Stimulated activated CD4-positive, alpha-beta T cell treated with anti-CD3 and anti-CD28 coated beads, TNF-alpha, amount 100 ng/mL, for 4 hours (primary cell): ENCODE results near the gene ZBTB25.

ENCODE experiments used
- DNase-seq, 3 experiments: peaks; one replicate each; pipeline ENCODE4 v3.0.0-alpha.2; 2020; ENCODE audit warnings: low read depth in 3 of 3

The ZBTB25 gene

DNA sequence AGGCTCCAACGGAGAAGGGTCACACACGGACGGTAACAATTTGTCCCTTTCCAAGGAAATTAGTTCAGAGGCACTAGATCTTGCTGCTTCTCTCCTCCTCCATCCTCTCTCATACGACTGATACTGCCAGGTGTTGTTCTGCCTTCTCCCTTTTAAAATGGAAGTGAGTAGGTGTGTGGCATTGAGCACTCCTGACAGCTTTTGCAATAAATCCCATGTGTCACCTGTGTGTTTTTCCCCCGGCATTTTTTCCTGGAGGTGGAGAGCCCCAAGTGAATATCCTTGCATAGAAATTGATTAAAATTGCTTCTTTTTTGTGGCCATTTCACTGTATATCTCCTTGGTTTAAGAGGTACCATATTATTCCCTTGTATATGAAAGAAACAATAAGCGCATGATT, 64.5 kb downstream of the ZBTB25 start:
- DNase-seq, result no peak

DNA sequence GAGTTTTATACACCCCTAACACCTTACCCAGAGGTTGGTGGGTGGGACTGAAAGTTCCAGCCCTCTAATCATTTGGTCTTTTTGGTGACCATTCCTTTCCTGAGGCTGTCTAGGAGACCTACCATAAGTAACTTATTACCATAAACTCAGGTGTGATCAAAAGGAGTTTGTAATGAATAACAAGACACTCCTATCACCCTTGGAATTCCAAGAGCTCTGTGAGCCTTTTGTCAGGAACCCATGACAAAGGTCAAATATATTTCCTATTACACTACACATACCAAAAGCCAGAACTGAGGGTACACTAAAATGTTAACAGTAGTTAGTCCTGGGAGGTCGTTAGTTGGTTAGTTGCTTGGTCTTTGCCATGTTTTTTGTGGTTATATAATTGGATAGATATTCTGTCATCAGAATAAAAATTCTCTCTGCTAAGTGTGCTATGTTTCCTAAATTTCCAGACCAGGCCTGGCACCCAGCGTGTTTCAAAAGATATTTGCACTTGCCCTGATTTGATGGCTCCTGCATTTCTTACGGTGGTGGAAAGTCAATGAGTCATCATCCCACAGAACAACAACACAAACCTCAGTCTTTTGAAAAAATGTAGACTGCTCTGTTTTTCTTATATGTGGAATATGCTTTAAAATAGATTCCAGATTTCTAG, 65.3 kb downstream of the ZBTB25 start:
- DNase-seq, result no peak

DNA sequence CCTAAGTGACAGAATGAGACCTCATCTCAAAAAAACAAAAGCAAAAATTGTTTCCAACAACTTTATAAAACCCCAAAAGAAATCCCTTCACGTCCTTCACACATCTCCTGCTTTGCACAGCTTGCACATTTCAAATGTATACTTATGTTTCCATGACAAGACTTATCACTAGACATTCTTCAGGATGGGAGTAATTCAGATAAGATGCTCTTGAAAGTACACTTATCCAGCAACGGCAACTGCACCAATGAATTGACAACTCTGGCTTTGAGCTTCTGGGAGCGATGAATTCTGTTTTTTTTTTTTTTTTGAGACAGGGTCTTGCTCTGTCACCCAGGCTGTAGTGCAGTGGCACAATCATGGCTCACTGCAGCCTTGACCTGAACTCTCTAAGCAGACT, 69.1 kb downstream of the ZBTB25 start:
- DNase-seq, result no peak

DNA sequence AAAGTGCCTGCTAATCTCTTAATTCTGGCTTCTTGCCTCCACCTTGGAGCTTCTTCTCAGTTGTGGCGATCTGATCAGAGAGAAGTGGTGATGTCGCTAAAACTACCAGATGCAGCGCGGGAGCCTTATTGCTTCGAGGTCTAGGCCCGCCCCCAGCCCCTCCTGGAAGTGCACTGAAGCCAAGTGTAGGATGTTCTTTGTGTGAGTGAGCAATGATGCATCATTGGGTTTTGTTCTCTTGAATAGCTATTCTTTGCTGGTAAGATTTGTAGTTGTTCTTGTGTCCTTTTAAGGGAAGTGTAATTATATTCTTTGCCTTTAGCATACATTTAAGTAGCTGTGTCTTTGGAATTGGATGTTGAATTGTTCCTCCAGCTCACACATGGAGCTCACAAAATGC, 79.7 kb downstream of the ZBTB25 start:
- DNase-seq, result no peak

DNA sequence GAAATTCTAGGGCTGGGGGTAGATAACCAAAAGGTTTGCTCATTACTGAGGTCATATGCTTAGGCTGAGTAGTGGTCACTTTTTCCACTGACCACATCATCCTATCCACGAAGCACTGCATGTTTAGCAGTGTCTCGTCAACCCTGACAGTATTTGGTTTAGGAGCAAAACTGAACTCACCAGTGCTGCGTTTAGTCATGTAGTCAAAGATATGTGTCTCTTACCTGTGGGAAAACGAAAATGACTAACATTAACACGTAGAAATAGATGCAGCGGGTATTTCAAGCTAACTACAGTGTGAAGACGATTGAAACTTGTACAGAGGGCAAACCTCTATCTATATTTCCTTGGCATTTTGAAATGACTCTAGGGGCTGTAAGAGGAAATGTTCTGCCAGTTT, 80.9 kb downstream of the ZBTB25 start:
- no peak for DNase-seq

DNA sequence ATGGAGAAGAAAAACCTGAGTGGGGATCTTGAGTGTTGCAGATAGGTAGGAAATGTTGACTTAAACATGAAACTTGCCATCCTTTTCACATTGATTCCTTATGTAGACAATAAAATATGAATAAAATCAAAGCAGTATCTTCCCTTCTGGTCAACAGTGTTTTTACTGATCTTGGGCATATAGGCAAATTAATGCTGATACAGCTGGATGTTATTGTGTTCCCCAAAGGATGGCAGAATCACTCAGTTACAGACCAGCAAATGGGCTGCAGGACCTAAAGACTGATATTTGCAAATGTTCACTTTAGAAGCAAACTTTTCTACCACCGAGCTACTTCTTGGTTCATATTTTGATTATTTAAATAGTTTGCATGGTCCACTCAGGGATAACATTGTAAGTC, 81.6 kb downstream of the ZBTB25 start:
- no peak for DNase-seq

DNA sequence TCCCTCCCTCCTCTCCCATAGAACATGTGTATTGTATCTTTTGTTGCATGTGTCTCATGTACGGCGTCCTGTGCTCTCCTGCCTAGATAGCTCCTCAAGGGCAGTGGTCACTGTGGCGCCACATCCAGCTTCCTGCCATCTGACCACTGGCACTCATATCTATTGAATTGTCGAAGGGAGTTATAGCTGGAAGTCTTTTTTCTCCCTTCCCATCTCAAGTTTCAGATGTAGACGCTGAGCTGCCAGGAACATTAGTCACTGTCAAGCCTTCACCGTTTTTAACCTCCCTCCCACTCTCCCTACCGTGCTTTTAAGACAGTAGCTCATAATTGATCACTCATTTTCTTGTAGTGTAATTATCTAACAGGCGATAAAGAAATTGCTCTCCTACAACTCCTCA, 82.5 kb downstream of the ZBTB25 start:
- DNase-seq, result no peak

DNA sequence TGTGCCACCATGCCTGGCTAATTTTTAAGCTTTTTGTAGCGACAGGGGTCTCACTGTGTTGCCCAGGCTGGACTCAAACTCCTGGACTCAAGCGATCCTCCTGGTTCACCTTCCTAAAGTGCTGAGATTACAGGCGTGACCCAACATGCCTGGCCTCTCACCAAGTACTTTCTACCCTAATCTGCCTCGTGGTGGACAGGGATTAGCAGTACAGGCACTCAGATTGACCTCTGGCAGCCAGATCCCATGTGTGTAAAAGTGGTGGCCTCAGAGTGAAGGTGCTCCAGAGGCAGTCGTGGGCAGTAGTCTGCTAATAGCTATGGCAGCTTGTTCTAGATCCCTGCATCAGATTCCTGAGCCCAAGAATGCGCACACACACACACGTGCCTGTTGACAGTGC, 84.6 kb downstream of the ZBTB25 start:
- no peak for DNase-seq

DNA sequence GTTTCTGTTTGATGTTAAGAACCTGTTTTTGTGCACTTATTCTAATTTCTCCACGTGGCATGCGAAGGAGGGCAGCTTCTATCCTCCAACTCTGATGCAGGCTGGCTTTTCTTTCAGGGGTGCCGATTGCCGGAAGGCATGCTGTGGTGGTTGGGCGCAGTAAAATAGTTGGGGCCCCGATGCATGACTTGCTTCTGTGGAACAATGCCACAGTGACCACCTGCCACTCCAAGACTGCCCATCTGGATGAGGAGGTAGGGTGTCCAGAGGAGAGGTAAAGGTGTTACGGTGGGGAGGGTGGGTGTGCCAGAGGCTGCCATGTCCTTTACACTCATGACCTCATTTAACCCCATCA, 85.9 kb downstream of the ZBTB25 start:
- DNase-seq, result no peak

DNA sequence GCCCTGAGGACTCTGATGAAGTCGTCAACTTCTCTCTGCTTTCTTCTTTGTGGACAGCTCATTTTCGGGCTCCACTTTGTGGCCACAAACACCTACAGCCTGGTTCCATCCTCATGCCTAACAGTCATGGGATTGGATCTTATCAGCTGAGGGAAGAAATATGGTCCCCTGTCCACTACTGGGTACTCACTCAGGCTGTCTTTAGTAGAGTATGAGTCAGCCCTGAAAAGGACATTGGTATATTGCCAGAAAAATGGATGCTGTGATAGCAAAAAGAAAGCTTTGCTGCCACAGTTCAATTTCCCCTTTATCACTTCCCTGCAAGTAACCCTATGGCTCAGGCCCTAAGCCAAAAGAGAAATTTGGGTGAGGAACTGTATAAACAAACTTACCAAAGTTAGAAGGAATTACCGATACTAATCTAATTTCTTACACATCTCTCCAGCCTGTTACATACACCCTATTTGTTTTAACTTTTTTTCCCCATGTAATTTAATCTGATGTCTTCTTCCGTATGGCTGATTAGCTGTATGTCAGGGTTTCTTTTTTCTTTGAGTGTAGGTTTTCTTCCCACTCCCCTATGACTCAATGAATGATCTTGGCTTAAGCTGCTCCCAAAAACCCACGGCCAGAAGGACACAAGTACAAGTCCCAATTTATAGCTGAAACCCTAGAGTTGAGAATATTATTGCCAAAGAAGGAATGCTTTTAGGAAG, 86.4 kb downstream of the ZBTB25 start:
- DNase-seq, result no peak

DNA sequence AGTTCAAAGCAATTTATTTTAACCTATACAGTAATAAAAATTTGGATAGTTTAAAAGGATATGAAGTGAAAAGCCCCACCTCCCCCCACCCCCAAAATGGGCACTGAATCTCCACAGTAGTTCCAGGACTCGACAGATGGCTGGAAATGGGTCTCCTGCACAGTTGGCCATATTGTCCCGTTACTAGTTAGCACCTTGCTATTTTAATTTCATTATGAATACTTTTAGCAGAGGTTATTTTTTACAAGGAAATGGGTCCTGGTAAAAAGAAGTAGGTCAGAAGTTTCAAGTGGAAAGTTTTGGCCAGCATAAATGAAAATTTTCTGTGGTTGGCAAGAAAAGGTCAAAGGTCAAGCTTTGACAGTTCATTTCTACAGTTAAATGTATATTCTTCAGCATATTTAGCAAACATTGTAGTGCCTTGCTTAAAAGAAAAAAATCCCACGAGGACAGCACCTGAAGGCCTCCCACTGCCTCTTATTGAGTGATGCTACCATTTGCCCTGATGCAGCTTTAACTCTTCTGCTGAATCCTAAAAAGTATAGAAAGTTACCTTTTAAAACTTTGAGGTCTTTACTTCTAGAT, 87.2 kb downstream of the ZBTB25 start:
- no peak for DNase-seq

DNA sequence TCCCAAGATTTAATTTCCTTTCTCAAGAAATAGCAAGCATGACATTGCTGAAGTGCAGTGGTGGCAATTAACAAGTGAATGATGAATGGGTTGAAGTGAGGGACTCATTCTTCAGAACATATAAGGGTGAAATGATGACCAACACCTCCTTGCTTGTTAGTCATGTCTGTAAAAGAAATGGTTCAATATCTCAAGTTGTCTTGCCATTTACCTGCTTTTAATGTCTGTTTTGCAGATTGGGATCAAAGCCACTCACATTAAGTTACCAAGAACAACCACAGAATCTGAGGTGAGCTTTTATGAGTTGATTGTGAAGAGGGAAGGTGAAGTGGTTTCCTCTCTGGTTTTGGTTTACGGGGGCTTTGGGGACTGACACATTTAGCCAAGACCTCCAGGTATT, 91.4 kb downstream of the ZBTB25 start:
- no peak for DNase-seq

DNA sequence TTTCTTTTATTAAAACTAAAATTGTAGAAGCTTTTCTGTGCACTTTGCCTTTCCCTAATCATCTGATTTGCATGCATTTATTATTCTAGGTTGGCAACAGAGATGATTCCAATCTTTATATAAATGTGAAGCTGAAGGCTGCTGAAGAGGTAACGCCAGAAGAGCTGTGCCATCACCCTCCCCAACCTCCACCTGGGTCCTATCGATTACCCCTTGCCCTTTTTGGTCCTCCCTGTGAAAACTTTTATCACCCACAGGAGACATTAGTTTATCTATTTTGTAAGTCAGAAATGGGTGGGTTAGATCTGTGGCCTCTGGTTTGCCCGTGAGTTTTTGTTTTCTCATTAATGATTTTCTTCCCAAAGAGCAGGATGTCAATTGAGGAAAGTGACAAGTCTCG, 92.6 kb downstream of the ZBTB25 start:
- no peak for DNase-seq

DNA sequence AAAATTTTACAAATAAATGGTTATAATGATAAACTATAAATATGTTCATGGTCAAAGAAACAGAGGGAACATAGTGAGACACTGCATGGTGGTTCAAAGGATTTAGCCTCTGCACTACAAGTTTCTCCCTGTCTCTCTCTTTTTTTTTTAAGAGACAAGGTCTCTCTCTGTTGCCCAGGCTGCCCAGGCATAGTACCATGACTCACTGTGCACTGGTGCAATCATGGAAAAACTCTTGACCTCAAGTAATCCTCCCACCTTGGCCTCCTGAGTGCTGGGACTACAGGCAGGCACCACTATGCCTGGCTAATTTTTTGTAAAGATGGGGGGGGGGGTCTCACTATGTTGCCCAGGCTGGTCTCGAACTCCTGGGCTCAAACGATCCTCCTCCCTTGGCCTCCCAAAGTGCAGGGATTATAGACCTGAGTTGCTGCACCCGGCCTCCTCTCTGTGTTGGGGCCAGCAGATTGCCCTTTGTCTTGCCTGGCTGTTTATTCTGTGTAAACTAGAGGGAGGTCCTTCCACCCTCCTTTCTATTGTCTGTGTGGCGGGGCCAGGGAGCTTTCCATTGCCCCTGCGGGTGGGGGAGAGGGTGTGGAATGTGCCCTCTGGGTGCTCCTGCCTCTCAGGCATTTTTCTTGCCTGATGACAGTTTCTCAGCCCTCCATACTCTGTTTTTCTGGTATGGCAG, 93.4 kb downstream of the ZBTB25 start:
- DNase-seq, result no peak

DNA sequence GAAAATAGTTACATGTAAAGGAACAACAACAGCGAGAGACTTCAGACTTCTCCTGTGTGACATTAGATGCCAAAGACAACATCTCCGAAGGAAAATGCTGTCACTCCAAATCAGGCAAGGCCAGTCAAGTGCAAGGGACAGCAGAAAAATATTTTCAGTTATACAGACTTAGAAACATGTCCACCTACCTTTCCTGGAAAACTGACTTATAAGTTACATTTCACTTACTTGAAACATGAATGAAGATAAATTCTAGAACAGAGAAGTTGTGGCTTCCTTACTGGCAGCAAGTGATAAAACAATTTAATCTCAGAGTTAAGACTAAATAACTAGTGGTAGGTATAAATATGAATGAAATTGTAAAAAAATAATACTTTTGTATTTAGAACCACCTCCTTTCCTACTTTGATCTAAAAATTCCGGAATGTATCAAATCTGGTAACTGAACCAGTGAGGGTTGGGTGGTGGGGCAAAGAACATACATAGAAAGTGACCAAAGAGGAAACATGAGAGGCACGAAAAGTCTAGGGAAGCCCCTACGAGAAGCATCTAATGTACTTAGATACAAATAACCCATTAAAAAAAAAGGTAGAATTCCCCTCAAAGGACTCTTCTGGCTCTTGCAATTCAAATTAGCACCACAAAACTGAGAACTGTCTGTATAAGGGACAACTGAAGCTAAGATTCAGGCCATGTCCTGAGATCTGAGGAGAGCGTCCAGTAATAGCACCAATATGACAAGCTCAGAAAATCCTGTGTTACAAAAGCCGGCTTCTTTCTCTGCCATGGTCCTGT, 94.3 kb downstream of the ZBTB25 start:
- DNase-seq, result no peak

DNA sequence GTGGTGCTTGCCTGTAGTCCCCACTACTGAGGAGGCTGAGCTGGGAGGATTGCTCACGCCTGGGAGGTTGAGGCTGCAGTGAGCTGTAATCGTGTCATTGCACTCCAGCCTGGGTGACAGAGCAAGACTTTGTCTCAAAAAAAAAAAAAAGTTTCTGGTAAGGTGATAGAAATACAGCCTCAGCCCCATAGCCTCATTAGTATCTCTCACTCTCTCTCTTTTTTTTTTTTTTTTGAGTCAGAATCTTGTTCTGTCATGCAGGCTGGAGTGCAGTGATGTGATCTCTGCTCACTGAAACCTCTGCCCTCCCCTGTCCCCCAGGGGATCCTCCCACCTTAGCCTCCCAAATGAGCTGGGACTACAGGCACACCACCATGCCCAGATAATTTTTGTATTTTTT, 96.3 kb downstream of the ZBTB25 start:
- no peak for DNase-seq

DNA sequence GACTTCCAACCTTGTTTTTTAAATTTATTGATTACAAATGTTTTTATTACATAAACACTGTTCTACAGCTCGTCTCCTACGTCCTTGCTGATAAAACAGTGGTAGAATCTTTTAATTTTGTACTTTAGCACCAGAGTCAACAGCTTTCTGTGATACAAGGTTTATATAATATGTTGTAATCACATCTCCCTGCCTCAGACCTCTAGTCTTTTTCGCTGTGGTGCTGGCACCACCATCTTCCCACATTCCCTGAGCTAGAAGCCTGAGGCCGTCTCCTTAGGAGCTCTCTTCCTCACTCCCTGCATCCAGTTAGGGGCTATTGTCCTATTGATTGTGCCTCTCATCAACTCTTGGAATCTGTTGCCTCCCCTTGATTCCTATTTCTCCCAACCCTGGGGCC, 98.3 kb downstream of the ZBTB25 start:
- DNase-seq, result no peak

DNA sequence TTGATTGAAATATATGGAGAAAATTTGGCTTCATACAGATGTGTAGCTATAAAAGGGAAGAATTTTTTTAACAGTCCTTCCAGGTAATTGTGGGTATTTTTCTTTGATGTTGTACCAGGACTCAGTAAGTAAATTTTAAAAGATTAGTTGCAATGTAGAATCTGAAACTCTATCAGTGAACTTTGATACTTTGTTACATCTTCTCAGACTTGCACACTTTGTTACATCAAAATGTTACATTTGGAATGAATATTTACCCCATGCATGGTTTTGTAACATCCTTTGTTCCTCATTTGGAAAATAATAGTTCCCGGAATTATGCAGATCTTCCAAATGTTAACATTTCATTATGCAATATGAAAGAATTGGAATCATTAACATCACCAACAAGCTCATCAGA, 101.7 kb downstream of the ZBTB25 start:
- no peak for DNase-seq

DNA sequence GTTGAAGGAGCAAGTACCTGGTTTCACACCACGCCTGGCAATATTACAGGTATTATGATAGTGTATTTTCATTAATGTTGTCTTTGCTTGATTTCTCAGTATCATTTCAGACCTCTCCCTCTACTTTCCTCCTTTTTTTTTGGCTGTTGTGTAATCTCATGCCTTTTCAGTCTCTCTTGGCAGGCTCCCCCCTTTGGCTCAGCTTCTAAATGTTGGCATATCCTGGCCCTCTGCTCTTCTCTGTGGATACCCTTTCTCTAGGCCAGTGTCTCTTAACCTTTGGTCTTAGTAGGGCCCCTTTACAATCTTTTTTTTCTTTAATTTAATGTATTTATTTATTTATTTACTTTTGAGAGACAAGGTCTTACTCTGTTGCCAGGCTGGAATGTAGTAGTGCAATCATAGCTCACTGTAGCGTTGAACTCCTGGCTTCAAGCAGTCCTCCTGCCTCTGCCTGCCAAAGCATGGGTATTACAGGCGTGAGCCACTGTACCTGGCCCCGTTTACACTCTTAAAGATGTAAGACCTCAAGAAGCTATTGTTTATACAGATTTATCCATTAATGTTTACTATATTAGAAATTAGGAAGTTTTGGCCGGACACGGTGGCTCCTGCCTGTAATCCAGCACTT, 102.7 kb downstream of the ZBTB25 start:
- no peak for DNase-seq
